DMS 273 (cell line): ENCODE results near the gene FIGNL2.
"Not testable (repeated sequence)": the region's sequence is repeated elsewhere in the genome, so short reads cannot be mapped to it uniquely, and the experiment has no call there.

Experiments used
- DNase-seq: peaks from one replicate; lab custom pipeline; 2025; ENCODE audit not compliant: unreplicated experiment; lab: John Stamatoyannopoulos, UW

The FIGNL2 gene

GRCh38 chr12:51818566-51819300, 29.8 kb downstream of the FIGNL2 start:
- peak; percentile 76 for DNase-seq

- no peak for DNase-seq
Observed at GRCh38 chr12:51818086-51818485, 30.4 kb downstream of the FIGNL2 start.

- DNase-seq, result no peak
Observed at GRCh38 chr12:51817027-51817953, 31.2 kb downstream of the FIGNL2 start.

GRCh38 chr12:51815571-51815970, 32.9 kb downstream of the FIGNL2 start:
- DNase-seq, result no peak

- DNase-seq, result peak; percentile 78
Observed at GRCh38 chr12:51814311-51815088, 34.0 kb downstream of the FIGNL2 start.

GRCh38 chr12:51813931-51814310, 34.6 kb downstream of the FIGNL2 start:
- no peak for DNase-seq

- DNase-seq, result no peak
Observed at GRCh38 chr12:51812871-51813270, 35.6 kb downstream of the FIGNL2 start.

GRCh38 chr12:51811203-51812202, 37.0 kb downstream of the FIGNL2 start:
- DNase-seq, result no peak

- no peak for DNase-seq
Observed at GRCh38 chr12:51809193-51809592, 39.3 kb downstream of the FIGNL2 start.

GRCh38 chr12:51806896-51807295, 41.6 kb downstream of the FIGNL2 start:
- no peak for DNase-seq

- DNase-seq, result no peak
Observed at GRCh38 chr12:51801027-51801426, 47.5 kb downstream of the FIGNL2 start.

GRCh38 chr12:51798501-51798900, 50.0 kb downstream of the FIGNL2 start:
- DNase-seq, result no peak

GRCh38 chr12:51798051-51798450, 50.5 kb downstream of the FIGNL2 start:
- DNase-seq, result not testable (repeated sequence)

GRCh38 chr12:51797301-51797700, 51.2 kb downstream of the FIGNL2 start:
- DNase-seq, result no peak

- no peak for DNase-seq
Observed at GRCh38 chr12:51793201-51793600, 55.3 kb downstream of the FIGNL2 start.

GRCh38 chr12:51792417-51792816, 56.1 kb downstream of the FIGNL2 start:
- no peak for DNase-seq

- DNase-seq, result no peak
Observed at GRCh38 chr12:51788876-51789275, 59.6 kb downstream of the FIGNL2 start.

- no peak for DNase-seq
Observed at GRCh38 chr12:51785906-51786305, 62.6 kb downstream of the FIGNL2 start.

- no peak for DNase-seq
Observed at GRCh38 chr12:51784688-51785087, 63.8 kb downstream of the FIGNL2 start.

- DNase-seq, result no peak
Observed at GRCh38 chr12:51779876-51780275, 68.6 kb downstream of the FIGNL2 start.
